ENCODE measurements around the gene POLR1G. TPM values are rescaled to one million over a fixed set of nuclear protein-coding genes. Genes with fewer than 3 reads are reported as not detected.

Gene POLR1G, protein sequence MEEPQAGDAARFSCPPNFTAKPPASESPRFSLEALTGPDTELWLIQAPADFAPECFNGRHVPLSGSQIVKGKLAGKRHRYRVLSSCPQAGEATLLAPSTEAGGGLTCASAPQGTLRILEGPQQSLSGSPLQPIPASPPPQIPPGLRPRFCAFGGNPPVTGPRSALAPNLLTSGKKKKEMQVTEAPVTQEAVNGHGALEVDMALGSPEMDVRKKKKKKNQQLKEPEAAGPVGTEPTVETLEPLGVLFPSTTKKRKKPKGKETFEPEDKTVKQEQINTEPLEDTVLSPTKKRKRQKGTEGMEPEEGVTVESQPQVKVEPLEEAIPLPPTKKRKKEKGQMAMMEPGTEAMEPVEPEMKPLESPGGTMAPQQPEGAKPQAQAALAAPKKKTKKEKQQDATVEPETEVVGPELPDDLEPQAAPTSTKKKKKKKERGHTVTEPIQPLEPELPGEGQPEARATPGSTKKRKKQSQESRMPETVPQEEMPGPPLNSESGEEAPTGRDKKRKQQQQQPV
- total RNA-seq = 7.4 and 8.9 TPM in 2 replicates
- long read RNA-seq, partial matches to known transcripts = 0 of 3 reads
- long read RNA-seq, other reads (novel, unspliced or antisense) = 1 of 3 reads

DNA sequence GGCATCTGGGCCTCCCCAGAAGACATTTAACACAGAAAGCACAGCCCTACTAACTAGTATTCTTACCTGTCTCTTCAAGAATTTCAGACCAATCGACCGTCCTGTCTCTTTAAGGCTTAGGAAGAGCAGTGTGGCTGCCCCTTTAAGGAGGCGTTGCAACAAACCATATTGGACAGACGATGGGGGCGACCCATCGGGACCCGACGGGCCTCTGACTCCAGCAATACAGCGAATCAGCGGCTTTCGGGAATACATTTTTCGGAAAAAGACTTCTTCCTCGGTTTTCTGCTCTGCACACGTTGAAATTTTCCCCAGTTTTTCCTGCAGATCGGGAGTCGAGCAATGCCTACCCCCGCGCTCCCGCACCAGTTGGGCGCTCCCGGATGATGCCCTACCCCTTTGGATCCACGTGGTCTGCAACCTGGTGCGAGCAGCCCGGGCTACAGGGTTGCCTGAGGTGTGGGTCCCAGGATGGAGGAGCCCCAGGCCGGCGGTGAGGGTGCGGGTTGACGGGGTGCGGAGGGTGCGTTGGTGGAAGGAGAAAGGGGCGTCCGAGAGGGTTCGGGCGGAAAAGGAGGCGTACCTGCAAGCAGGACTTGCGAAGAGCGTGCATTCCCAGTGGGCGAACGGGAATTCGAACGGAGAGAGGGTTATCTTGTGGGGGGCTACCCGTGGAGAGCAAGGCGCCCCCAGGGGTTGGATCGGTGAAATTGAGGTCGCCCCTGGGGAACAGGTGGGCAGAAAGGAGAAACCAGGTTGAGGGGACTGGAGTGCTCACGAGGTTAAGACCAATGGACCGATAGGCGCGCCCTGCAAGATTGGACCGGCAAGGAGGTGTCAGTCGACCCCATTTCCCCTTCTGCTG lies at the start of gene POLR1G:
TSS of gene POLR1G (plus strand) at position 419 of the 865 bp plus-strand sequence. CDS start at position 472, 53 bp downstream.
- peaks cover 24% of the 10 kb centered on the region for H3K27me3 Mint-ChIP-seq

DNA sequence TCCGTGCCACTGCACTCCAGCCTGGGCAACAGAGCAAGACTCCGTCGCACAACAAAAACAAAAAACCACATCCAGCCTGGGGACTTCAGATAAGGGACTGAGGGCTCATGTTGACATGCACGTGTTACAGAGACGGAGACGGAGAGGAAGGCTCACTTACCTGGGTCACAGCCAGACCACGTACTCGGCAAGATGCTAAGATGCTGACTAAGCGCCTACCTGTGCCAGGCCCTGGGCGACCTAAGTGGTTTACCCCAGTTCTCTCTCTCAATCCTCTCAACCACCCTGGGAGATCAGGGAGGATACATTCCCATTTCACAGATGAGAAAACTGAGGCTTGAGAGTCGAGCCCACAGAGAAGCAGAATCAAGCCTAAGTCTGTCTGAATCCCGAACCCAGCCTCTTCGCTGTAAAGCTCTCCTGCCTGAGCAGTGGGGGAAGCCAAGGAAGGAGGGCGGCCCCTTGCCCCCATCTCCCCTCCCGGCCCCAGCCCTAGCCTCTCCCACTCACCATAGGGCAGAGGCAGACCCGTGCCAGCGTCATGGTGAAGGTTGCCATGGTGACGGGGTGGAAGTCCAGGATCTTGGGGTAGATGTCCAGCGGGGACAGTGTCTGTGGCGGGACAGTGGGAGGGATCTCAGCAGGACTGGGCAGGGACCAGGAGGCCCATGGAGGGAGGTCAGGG lies 49.5 kb upstream of the POLR1G start:
- Mint-ChIP-seq H3K27ac (peak overlapping the region; percentile 69), H3K9me3 (ENCODE audit: low read depth) (no peaks in the 10 kb centered on the region), H3K4me1 (ENCODE audit: low read depth) (no peaks in the 10 kb centered on the region), H3K27me3 (no peaks in the 10 kb centered on the region), H3K4me3 (ENCODE audit: low read depth) (no peak overlapping the region), H3K36me3 (ENCODE audit: insufficient read depth) (peaks cover 28% of the 10 kb centered on the region)
- no peak for DNase-seq (ENCODE audit: low spot score, unreplicated experiment)
- TF ChIP-seq, protein P1, sequence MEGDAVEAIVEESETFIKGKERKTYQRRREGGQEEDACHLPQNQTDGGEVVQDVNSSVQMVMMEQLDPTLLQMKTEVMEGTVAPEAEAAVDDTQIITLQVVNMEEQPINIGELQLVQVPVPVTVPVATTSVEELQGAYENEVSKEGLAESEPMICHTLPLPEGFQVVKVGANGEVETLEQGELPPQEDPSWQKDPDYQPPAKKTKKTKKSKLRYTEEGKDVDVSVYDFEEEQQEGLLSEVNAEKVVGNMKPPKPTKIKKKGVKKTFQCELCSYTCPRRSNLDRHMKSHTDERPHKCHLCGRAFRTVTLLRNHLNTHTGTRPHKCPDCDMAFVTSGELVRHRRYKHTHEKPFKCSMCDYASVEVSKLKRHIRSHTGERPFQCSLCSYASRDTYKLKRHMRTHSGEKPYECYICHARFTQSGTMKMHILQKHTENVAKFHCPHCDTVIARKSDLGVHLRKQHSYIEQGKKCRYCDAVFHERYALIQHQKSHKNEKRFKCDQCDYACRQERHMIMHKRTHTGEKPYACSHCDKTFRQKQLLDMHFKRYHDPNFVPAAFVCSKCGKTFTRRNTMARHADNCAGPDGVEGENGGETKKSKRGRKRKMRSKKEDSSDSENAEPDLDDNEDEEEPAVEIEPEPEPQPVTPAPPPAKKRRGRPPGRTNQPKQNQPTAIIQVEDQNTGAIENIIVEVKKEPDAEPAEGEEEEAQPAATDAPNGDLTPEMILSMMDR (IDR thresholded peaks at IDR 0.05; ENCODE audit: unreplicated experiment) = no peak

More for the DNA sequence above, at the start of gene POLR1G:
- DNase-seq (ENCODE audit: low spot score, unreplicated experiment) = peak; percentile 64
- no peaks in the 10 kb centered on the region for H3K9me3 Mint-ChIP-seq (ENCODE audit: low read depth)
- peak within 1 kb of the TSS; percentile 99 for H3K27ac Mint-ChIP-seq
- peaks cover 7% of the 10 kb centered on the region for H3K36me3 Mint-ChIP-seq (ENCODE audit: insufficient read depth)
- peaks cover 12% of the 10 kb centered on the region for H3K4me1 Mint-ChIP-seq (ENCODE audit: low read depth)
- H3K4me3 Mint-ChIP-seq (ENCODE audit: low read depth) = peak within 1 kb of the TSS; percentile 96
- TF ChIP-seq, protein P1 (IDR thresholded peaks at IDR 0.05; ENCODE audit: unreplicated experiment) = no peak

DNA sequence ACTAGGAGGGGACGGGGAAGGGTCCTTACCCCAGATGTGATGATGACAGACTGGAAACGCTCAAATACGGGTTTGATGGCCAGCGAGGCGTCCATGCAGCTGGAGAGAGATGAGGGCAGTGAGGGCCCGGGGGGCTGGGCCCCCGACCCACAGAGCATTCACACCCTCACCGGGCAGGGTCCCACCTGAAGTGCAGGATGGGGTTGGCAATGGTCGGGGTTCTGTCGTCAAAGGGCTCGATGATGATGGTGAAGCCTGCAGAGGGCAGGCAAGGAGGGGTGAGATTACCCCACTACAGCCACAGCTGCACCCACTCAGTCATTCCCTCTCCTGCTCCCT lies 49.0 kb upstream of the POLR1G start:
- Mint-ChIP-seq H3K4me1 (ENCODE audit: low read depth) (no peaks in the 10 kb centered on the region), H3K4me3 (ENCODE audit: low read depth) (no peak overlapping the region), H3K9me3 (ENCODE audit: low read depth) (no peaks in the 10 kb centered on the region), H3K27ac (peak overlapping the region; percentile 69), H3K36me3 (ENCODE audit: insufficient read depth) (peaks cover 31% of the 10 kb centered on the region), H3K27me3 (no peaks in the 10 kb centered on the region)
- TF ChIP-seq, protein P1 (IDR thresholded peaks at IDR 0.05; ENCODE audit: unreplicated experiment) = no peak
- no peak for DNase-seq (ENCODE audit: low spot score, unreplicated experiment)

DNA sequence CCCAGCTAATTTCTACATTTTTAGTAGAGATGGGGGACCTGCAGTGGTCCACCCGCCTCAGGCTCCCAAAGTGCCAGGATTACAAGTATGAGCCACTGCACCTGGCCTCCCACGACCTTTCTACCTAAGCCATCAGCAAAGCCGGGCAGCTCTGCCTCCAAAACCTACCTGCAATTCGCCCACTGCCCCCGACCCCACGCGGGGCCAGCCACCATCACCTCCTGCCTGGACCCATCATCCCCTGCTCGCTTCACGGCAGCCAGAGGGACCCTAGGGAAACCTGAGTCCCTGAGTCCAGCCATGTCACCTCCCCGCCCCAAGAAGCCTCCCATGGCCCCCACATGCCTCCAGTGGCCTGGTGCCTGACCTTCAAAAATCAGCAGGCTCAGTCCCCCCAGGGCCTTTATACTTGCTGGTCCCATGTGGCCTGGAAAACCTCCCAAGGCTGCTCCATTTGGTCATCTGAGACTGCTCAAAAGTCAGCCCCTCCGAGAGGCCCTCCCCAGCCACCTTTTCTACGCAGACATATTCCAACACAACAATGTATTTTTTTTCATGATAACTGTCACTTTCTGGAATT lies 48.1 kb upstream of the POLR1G start:
- Mint-ChIP-seq H3K4me3 (ENCODE audit: low read depth) (no peak overlapping the region), H3K36me3 (ENCODE audit: insufficient read depth) (peaks cover 30% of the 10 kb centered on the region), H3K9me3 (ENCODE audit: low read depth) (no peaks in the 10 kb centered on the region), H3K4me1 (ENCODE audit: low read depth) (no peaks in the 10 kb centered on the region), H3K27me3 (no peaks in the 10 kb centered on the region), H3K27ac (no peak overlapping the region)
- no peak for DNase-seq (ENCODE audit: low spot score, unreplicated experiment)
- TF ChIP-seq, protein P1 (IDR thresholded peaks at IDR 0.05; ENCODE audit: unreplicated experiment) = no peak

Data from progenitor cell of endocrine pancreas (in vitro differentiated cells).